ENCODE results near the gene TEX22.

DNA sequence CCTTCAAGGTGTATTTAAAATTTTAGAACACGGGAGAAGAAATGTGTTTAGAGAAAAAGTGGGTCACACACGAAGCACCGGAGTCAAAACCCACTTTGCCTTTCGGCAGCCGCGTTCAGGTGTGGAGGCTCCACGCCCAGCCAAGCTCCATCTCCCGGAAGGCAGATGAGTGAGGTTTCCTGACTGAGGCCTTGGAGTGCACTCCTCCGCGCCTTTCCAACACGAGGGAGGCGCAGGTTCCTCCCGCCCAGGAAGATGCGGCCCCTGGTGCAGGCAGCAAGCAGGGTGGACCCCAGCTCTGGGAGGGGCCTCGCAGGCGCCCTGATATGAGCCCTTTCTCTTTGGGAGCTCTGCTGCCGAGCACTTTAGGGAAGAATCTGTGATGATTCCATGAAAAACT lies 43.8 kb downstream of the TEX22 start:
- TF ChIP-seq, protein P1, sequence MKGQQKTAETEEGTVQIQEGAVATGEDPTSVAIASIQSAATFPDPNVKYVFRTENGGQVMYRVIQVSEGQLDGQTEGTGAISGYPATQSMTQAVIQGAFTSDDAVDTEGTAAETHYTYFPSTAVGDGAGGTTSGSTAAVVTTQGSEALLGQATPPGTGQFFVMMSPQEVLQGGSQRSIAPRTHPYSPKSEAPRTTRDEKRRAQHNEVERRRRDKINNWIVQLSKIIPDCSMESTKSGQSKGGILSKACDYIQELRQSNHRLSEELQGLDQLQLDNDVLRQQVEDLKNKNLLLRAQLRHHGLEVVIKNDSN (IDR thresholded peaks at IDR 0.05) = no peak
- TF ChIP-seq EP300 (IDR thresholded peaks at IDR 0.05; ENCODE audit: borderline replicate concordance) (no peak), ZBTB7A (IDR thresholded peaks at IDR 0.05; ENCODE audit: low read depth) (no peak), TAF1 (IDR thresholded peaks at IDR 0.05; ENCODE audit: low read depth) (no peak)
